GM18511 (cell line): ENCODE data around the gene ZBTB44.
"Not testable (repeated sequence)": the region's sequence is repeated elsewhere in the genome, so short reads cannot be mapped to it uniquely, and the experiment has no call there.

Experiments used
- ATAC-seq: cut with Tn5 transposase; IDR thresholded peaks from one replicate; pipeline ENCODE4 v1.9.1; 2021; ENCODE audit warnings: mild to moderate bottlenecking, moderate library complexity; ENCODE audit not compliant: unreplicated experiment

ZBTB44 gene

GRCh38 chr11:130202009-130202817 is 112.5 kb downstream of the ZBTB44 start:
- ATAC-seq: no peak

GRCh38 chr11:130201026-130201425 is 113.7 kb downstream of the ZBTB44 start:
- no peak for ATAC-seq

- ATAC-seq: no peak
These were observed 114.9 kb downstream of the ZBTB44 start for GRCh38 chr11:130199792-130200191.

GRCh38 chr11:130198964-130199363 is 115.8 kb downstream of the ZBTB44 start:
- no peak for ATAC-seq

GRCh38 chr11:130198292-130198691 is 116.4 kb downstream of the ZBTB44 start:
- ATAC-seq: no peak

- ATAC-seq: no peak
These were observed 117.2 kb downstream of the ZBTB44 start for GRCh38 chr11:130197386-130198035.

GRCh38 chr11:130194241-130195023 is 120.3 kb downstream of the ZBTB44 start:
- no peak for ATAC-seq

- not testable (repeated sequence) for ATAC-seq
These were observed 121.2 kb downstream of the ZBTB44 start for GRCh38 chr11:130193551-130193950.

GRCh38 chr11:130192845-130193267 is 121.9 kb downstream of the ZBTB44 start:
- ATAC-seq: no peak

GRCh38 chr11:130191896-130192295 is 122.8 kb downstream of the ZBTB44 start:
- ATAC-seq: no peak

GRCh38 chr11:130190371-130190881 is 124.3 kb downstream of the ZBTB44 start:
- no peak for ATAC-seq

- no peak for ATAC-seq
These were observed 125.1 kb downstream of the ZBTB44 start for GRCh38 chr11:130189492-130190210.

- ATAC-seq: no peak
These were observed 126.0 kb downstream of the ZBTB44 start for GRCh38 chr11:130188585-130189347.

GRCh38 chr11:130188047-130188446 is 126.7 kb downstream of the ZBTB44 start:
- ATAC-seq: no peak

- no peak for ATAC-seq
These were observed 127.6 kb downstream of the ZBTB44 start for GRCh38 chr11:130187096-130187495.

- ATAC-seq: no peak
These were observed 130.7 kb downstream of the ZBTB44 start for GRCh38 chr11:130183878-130184610.

GRCh38 chr11:130181295-130182272 is 133.1 kb downstream of the ZBTB44 start:
- ATAC-seq: peak; percentile 71

GRCh38 chr11:130180896-130181294 is 133.8 kb downstream of the ZBTB44 start:
- peak; percentile 7 for ATAC-seq
